ENCODE results near the gene CEP120.

Gene CEP120

DNA sequence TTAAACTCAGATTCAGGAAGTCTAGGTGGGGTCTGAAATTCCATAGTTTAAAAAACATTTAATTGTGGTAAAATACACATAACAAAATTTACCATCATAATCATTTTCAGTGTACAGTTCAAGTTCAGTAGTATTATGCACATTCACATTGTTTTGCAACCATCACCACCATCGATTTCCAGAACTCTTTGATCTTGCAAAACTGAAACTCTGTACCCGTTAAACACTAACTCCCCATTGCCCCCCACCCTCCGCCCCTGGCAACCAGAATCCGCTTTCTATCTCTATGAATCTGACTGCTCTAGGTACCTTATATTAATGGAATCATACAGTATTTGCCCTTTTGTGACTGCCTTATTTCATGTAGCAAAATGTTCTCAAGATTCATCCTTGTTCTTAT lies 117.5 kb downstream of the CEP120 start:
- no peak for DNase-seq (ENCODE audit: extremely low read depth, low read depth)
- TF ChIP-seq, protein P1, sequence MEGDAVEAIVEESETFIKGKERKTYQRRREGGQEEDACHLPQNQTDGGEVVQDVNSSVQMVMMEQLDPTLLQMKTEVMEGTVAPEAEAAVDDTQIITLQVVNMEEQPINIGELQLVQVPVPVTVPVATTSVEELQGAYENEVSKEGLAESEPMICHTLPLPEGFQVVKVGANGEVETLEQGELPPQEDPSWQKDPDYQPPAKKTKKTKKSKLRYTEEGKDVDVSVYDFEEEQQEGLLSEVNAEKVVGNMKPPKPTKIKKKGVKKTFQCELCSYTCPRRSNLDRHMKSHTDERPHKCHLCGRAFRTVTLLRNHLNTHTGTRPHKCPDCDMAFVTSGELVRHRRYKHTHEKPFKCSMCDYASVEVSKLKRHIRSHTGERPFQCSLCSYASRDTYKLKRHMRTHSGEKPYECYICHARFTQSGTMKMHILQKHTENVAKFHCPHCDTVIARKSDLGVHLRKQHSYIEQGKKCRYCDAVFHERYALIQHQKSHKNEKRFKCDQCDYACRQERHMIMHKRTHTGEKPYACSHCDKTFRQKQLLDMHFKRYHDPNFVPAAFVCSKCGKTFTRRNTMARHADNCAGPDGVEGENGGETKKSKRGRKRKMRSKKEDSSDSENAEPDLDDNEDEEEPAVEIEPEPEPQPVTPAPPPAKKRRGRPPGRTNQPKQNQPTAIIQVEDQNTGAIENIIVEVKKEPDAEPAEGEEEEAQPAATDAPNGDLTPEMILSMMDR (IDR thresholded peaks at IDR 0.05; ENCODE audit: low read depth, low read length, missing control alignments), result no peak
- H3K4me3 ChIP-seq (replicated peaks; ENCODE audit: low read depth, low read length), result no peak overlapping the region

DNA sequence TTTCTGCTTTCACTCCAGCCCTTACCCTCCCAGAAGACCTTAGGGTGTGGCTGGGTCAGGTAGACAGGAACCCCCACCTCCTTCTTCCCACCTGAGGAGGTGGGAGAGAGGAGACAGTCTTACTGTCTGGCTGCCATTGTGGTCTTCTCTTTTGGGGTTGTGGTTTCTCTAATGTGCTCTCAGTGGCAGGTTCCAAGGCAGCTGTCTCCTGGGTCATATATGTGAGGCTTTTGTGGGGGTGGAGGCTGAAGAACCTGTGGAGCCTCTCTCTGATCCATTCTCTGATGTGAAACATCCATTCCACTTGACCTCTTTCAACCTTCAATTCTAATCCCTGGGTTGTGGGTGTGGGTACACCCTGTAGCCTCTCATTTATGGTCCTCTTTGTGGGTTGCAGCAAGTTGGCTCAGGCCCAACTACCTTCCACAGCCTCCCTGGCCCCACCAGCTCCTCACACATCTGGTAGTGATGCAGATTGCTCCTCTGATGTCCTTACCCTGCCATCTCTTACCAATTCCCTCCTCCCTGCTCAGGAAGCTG lies 118.4 kb downstream of the CEP120 start:
- no peak overlapping the region for H3K4me3 ChIP-seq (replicated peaks; ENCODE audit: low read depth, low read length)
- no peak for DNase-seq (ENCODE audit: extremely low read depth, low read depth)
- TF ChIP-seq, protein P1 (IDR thresholded peaks at IDR 0.05; ENCODE audit: low read depth, low read length, missing control alignments), result no peak

DNA sequence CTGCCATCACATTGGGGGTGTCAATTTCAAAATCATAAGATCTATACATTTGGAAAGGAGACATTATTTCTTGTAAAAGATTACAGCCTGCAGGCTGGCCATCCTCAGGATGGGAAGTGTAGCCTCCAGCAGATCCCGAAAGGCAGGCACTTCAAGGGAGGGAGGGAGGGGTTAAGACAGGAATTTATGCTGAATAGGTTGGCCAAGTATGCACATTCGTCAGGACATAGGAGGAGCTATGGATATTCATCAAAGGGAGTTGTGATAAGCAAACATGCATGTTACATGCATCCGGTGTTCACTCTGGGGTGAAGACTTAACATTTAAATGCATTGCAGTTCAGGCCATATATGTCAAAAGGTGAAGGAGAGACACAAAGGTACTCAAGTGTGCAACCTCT lies 119.4 kb downstream of the CEP120 start:
- DNase-seq (ENCODE audit: extremely low read depth, low read depth), result no peak
- H3K4me3 ChIP-seq (replicated peaks; ENCODE audit: low read depth, low read length), result no peak overlapping the region
- TF ChIP-seq, protein P1 (IDR thresholded peaks at IDR 0.05; ENCODE audit: low read depth, low read length, missing control alignments), result no peak

DNA sequence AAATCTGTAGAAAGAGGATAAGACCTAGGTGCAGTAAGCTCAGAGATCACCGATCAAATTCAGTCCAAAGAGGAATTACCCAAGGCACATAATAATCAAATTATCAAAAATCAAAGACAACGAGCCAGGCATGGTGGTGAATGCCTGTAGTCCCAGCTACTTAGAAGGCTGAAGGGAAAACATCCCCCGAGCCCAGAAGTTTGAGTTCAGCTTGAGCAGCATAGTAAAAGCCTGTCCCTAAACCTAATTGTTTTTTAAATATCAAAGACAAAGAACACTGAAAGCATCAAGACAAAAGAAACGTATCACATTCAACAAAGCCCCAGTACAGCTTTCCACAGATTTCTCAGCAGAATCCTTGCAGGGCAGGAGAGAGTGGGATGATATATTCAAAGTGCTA lies 122.9 kb downstream of the CEP120 start:
- no peak for DNase-seq (ENCODE audit: extremely low read depth, low read depth)
- no peak overlapping the region for H3K4me3 ChIP-seq (replicated peaks; ENCODE audit: low read depth, low read length)
- TF ChIP-seq, protein P1 (IDR thresholded peaks at IDR 0.05; ENCODE audit: low read depth, low read length, missing control alignments), result no peak

DNA sequence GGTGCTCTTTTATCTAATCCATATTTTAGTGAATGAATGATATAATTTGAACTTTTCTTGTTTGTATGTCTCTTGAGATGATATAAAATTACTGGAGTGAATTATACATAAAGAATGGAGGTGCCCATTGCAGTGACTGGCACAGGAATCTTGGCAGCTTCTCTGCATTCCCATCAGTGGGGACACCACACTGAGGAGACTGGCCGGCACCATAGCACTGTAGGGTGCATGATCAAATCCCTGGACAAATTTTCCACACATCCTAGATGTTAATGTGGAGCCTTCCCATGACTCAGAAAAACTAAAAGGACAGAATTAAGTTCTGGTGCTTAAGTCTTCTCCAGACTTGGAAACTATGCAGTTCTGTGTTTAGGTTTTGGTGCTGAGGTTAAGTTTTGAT lies 124.1 kb downstream of the CEP120 start:
- DNase-seq (ENCODE audit: extremely low read depth, low read depth), result no peak
- TF ChIP-seq, protein P1 (IDR thresholded peaks at IDR 0.05; ENCODE audit: low read depth, low read length, missing control alignments), result no peak
- no peak overlapping the region for H3K4me3 ChIP-seq (replicated peaks; ENCODE audit: low read depth, low read length)

DNA sequence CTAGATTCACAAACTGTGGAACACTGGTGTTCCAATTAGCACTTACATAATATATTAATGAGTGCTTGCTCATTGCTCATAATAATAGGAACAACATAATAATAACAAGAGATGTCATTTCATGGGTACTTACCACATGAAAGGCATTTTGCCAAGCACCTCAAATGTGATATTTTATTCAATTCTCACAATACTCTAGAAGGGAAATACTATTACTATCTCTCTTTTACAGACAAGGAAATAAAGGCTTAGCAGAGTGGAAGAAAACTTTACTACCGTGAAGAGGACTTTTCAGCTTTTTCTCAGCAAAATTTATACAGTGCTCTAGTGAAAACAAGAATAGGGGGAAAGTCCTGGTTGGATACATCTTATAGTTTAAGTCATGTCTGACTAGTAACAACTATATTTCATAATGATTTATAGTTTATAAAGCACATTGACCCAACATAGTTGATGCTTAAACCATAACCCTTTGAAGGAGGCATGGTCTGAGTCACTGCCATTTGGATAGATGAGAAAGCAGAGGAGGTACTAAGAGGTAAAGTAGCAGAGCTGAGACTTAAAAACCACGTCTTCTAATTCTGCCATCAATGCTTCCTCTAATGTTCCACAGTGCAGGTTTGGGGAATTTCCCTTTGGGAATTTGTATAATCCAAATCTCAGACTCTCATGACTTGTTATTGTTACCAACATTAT lies 124.7 kb downstream of the CEP120 start:
- TF ChIP-seq, protein P1 (IDR thresholded peaks at IDR 0.05; ENCODE audit: low read depth, low read length, missing control alignments), result no peak
- DNase-seq (ENCODE audit: extremely low read depth, low read depth), result no peak
- H3K4me3 ChIP-seq (replicated peaks; ENCODE audit: low read depth, low read length), result no peak overlapping the region

All from HFF-Myc (cell line).